Epithelial cell of proximal tubule (primary cell): Measurements from ENCODE around the gene AP3B1. TPM values are rescaled to one million over a fixed set of nuclear protein-coding genes. Genes with fewer than 3 reads are reported as not detected.
"Not testable (repeated sequence)": the region's sequence is repeated elsewhere in the genome, so short reads cannot be mapped to it uniquely, and the experiment has no call there.

Experiments used
- DNase-seq: peaks from one replicate; pipeline ENCODE4 v3.0.0-alpha.2; 2011; ENCODE audit warnings: low read depth
- H3K4me3 ChIP-seq: 2 replicates; pipeline ENCODE4 v1.5.1; 2011; ENCODE audit warnings: low read depth, mild to moderate bottlenecking, low read length
- total RNA-seq: library from RNA; depleted of rRNA; stranded (reverse); fragments of >200 nt; gene quantifications from 2 replicates; pipeline ENCODE4 v1.2.3, GENCODE V29; 2015
- TF ChIP-seq, protein P1 (sequence below): conservative IDR thresholded peaks from 2 replicates; pipeline ENCODE4 v1.5.1; 2012; ENCODE audit warnings: low read depth, mild to moderate bottlenecking, low read length

The AP3B1 gene
- total RNA-seq, 1 donor from 2014 or later, result 47.1 TPM

DNA sequence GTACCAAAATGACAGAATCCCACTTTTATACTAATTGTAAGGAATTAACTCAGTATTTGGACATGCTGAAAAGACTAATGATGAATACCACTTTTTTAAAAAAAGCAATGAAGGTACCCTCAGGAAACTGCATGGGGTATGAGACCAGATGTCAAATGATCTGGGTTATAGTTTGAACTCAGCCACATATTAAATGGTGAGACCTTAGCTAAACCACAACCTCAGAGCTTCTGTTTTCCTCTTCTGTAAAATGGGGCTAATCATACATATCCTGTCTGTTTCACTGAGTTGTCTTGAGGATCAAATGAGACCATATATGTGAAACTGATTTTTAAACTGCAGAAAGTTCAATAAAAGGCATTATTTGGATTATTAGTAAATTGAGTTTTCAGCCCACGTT, 238.4 kb downstream of the AP3B1 start:
- TF ChIP-seq, protein P1, sequence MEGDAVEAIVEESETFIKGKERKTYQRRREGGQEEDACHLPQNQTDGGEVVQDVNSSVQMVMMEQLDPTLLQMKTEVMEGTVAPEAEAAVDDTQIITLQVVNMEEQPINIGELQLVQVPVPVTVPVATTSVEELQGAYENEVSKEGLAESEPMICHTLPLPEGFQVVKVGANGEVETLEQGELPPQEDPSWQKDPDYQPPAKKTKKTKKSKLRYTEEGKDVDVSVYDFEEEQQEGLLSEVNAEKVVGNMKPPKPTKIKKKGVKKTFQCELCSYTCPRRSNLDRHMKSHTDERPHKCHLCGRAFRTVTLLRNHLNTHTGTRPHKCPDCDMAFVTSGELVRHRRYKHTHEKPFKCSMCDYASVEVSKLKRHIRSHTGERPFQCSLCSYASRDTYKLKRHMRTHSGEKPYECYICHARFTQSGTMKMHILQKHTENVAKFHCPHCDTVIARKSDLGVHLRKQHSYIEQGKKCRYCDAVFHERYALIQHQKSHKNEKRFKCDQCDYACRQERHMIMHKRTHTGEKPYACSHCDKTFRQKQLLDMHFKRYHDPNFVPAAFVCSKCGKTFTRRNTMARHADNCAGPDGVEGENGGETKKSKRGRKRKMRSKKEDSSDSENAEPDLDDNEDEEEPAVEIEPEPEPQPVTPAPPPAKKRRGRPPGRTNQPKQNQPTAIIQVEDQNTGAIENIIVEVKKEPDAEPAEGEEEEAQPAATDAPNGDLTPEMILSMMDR, result no peak
- DNase-seq, result no peak
- no peak overlapping the region for H3K4me3 ChIP-seq

DNA sequence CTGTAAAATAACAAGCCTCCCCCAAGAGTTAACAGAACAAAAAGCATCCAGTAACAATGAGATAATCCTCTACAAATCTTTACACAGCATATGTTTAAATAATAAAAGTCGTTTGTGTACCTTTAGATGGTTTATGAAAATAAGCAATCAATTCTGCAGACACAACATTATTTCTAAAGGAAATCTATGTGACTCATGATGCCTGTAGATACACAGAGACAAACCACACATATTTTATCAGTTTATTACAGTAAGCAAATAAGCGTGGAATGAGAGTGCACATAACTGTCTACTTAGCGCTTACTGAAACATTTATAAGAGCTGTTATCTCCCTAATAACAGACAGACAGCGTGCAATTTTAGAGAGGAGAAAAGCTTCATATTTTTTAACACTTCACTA, 243.6 kb downstream of the AP3B1 start:
- DNase-seq, result no peak

DNA sequence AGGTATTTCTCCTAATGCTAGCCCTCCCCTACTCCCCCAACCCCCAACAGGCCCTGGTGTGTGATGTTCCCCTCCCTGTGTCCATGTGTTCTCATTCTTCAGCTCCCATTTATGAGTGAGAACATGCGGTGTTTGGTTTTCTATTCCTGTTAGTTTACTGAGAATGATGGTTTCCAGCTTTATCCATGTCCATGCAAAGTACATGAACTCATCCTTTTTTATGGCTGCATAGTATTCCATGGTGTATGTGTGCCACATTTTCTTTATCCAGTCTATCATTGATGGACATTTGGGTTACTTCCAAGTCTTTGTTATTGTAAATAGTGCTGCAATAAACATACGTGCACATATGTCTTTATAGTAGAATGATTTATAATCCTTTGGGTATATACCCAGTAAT, 247.7 kb downstream of the AP3B1 start:
- DNase-seq, H3K4me3 ChIP-seq: not testable (repeated sequence)

More for the DNA sequence above, 243.6 kb downstream of the AP3B1 start:
- TF ChIP-seq, protein P1, result no peak
- no peak overlapping the region for H3K4me3 ChIP-seq

DNA sequence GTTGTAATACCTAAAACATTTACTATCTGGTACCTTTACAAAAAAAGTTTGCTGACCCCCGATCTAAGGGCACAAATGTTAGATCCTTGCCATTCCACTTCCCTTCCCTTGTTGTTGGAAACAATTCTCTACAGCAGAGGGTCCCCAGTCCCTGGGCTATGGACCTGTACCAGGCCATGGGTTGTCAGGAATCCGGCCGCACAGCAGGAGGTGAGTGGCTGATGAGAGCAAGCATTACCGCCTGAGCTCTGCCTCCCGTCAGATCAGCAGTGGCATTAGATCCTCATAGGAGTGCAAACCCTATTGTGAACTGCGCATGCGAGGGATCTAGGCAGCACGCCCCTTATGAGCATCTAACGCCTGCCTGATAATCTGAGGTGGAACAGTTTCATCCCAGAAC, 248.5 kb downstream of the AP3B1 start:
- no peak for DNase-seq
- no peak overlapping the region for H3K4me3 ChIP-seq
- TF ChIP-seq, protein P1, result no peak

DNA sequence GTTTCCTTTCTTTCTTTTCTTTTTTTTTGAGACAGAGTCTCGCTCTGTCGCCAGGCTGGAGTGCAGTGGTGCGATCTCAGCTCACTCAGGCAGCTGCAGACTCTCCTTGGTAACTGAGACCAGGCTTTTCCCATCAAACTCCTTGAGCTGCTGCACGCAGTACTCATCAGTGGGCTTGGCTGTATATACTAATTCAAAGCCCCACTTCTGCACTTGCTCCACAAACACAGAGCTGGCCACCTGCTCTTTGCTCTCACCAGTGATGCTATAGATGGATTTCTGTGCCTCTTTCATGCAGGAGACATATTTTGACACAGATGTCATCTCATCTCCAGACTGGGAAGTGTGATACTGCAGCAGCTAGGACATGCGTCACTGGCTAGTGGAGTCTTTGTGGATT, 252.7 kb downstream of the AP3B1 start:
- TF ChIP-seq, protein P1, result no peak
- H3K4me3 ChIP-seq, result no peak overlapping the region
- DNase-seq, result no peak

DNA sequence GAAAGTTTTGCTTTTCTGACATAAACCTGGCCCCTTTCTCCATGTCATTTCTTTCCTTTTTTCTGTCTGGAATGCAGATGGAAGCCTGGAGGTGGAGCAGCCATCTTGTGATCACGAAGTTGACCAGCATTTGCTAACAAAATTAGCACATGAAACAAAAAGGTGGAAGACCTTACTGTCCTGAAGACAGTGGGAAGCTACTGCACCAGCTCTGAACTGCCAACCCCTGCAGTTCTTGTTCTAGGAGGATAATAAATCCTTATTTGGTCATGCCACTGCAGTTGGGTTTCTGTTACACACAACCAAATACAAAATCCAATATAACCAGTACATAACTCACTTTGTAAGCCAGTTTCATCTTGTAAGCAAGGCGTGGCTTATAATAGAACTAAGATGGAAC, 269.0 kb downstream of the AP3B1 start:
- DNase-seq, result no peak
- TF ChIP-seq, protein P1, result no peak
- H3K4me3 ChIP-seq, result no peak overlapping the region

DNA sequence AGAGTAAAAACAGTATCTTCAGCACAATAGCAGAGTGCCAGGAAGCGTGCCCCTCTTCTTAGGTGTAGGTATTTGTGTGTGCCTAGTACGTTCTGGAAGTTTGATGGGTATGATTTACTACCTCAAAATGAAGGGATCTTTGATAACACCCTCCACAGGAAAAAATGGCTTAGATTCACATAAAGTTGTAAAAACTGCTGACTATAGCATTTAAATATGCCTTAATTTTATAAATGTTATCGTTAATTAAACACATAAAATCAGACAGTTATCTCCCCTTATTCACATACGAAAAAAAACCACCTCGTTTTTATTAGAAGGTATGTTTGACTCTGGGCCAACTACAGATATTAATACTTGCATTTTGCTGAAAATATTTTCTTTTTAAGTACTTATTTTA, 274.8 kb downstream of the AP3B1 start:
- no peak for DNase-seq
- TF ChIP-seq, protein P1, result no peak
- no peak overlapping the region for H3K4me3 ChIP-seq
